Measurements from ENCODE around the gene MTERF2. TPM values are rescaled to one million over a fixed set of nuclear protein-coding genes. Genes with fewer than 3 reads are reported as not detected.

MTERF2 gene
- total and polyA plus RNA-seq, 7 donors = 8.4 to 38.4 (median 12.5) TPM

- Histone ChIP-seq H3K27ac (peak overlapping the region; percentile 17), H3K27me3 (ENCODE audit: insufficient read depth in 3 of 3, low read length in 2 of 3) (no peaks in the 10 kb centered on the region), H3K4me3 (no peak overlapping the region), H3K36me3 (ENCODE audit: insufficient read depth in 1 of 2, low read depth in 1 of 2) (no peaks in the 10 kb centered on the region), H3K9me3 (no peaks in the 10 kb centered on the region), H3K4me1 (peaks cover 43% of the 10 kb centered on the region)
- 77 to 89% (median 84%) methylated on average over 1 of the region's 1 CpG for WGBS, 3 donors
- TF ChIP-seq CTCF (IDR thresholded peaks at IDR 0.05) = no peak
- ATAC-seq (no peak), DNase-seq (no peak)
- intact Hi-C loops (cut with DNase I) = no loop called here
These were observed 38.7 kb upstream of the MTERF2 start for GRCh38 chr12:107025671-107026070.

- ATAC-seq (no peak), DNase-seq (no peak)
- no peaks in the 10 kb centered on the region for H3K9me3 ChIP-seq
- intact Hi-C loops (cut with DNase I) = no loop called here
- H3K27ac ChIP-seq = no peak overlapping the region
- WGBS, 3 donors = 87 to 92% (median 91%) methylated on average over 2 of the region's 2 CpGs
- H3K27me3 ChIP-seq (ENCODE audit: insufficient read depth in 3 of 3, low read length in 2 of 3) = no peaks in the 10 kb centered on the region
- no peak overlapping the region for H3K4me3 ChIP-seq
- no peaks in the 10 kb centered on the region for H3K4me1 ChIP-seq
- H3K36me3 ChIP-seq (ENCODE audit: insufficient read depth in 1 of 2, low read depth in 1 of 2) = no peaks in the 10 kb centered on the region
- TF ChIP-seq CTCF (IDR thresholded peaks at IDR 0.05) = no peak
These were observed 32.6 kb upstream of the MTERF2 start for GRCh38 chr12:107019546-107019945.

DNA sequence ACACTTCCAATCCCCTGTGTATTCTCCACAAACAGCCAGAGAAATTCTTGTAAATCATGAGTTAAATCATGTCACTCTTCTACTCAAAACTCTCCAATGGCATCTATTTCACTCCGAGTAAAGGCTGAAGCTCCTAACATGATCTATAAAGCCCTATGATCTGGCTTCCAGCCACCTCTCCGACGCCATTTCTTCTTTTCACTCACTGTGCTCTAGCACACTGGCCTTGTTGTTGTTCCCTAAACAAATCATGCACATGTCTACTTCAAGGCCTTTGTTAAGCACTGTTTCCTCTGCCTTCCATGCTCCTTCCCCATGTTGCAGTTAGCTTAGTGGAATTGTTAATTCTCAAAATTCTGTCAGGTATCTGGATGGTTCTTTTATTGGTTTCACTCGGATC lies 30.1 kb upstream of the MTERF2 start:
- no peak for TF ChIP-seq CTCF (IDR thresholded peaks at IDR 0.05)
- ATAC-seq = no peak
- H3K27me3 ChIP-seq (ENCODE audit: insufficient read depth in 3 of 3, low read length in 2 of 3) = no peaks in the 10 kb centered on the region
- no peaks in the 10 kb centered on the region for H3K36me3 ChIP-seq (ENCODE audit: insufficient read depth in 1 of 2, low read depth in 1 of 2)
- H3K9me3 ChIP-seq = no peaks in the 10 kb centered on the region
- H3K27ac ChIP-seq = no peak overlapping the region
- WGBS, 3 donors = 83 to 88% (median 84%) methylated on average over 4 of the region's 4 CpGs
- no peak overlapping the region for H3K4me3 ChIP-seq
- DNase-seq = no peak
- no peaks in the 10 kb centered on the region for H3K4me1 ChIP-seq
- intact Hi-C loops (cut with DNase I) = no loop called here

DNA sequence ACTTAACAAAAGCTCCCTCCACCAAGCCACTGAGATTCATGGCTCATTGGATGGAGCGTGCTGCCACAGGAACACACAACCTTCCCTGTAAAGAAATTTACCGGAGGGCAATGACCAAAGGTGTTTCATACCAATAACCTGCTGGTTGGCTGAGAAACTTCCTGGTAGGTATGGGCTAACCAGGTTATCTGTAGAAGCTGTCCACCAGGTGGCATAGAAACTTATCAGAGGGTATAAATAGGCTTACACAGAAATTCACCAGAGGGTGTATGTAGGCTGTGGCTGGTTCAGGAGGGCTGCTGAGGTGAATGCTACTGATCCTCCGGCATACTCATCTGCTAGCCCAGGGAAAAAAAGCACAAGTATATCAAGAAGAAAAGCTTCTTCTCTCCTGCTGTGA lies 27.1 kb upstream of the MTERF2 start:
- H3K4me1 ChIP-seq = no peaks in the 10 kb centered on the region
- no peak overlapping the region for H3K27ac ChIP-seq
- DNase-seq = no peak
- WGBS, 3 donors = 75 to 77% (median 76%) methylated on average over 3 of the region's 3 CpGs
- no peaks in the 10 kb centered on the region for H3K9me3 ChIP-seq
- no peak overlapping the region for H3K4me3 ChIP-seq
- peak; percentile 22 for TF ChIP-seq CTCF (IDR thresholded peaks at IDR 0.05)
- intact Hi-C loops (cut with DNase I) = no loop called here
- H3K36me3 ChIP-seq (ENCODE audit: insufficient read depth in 1 of 2, low read depth in 1 of 2) = no peaks in the 10 kb centered on the region
- no peaks in the 10 kb centered on the region for H3K27me3 ChIP-seq (ENCODE audit: insufficient read depth in 3 of 3, low read length in 2 of 3)
- ATAC-seq = peak; percentile 62 to 95 (median 81)

GRCh38 chr12:107012736-107013425 lies 25.9 kb upstream of the MTERF2 start:
- DNase-seq (no peak), ATAC-seq (no peak)
- Histone ChIP-seq H3K36me3 (ENCODE audit: insufficient read depth in 1 of 2, low read depth in 1 of 2) (no peaks in the 10 kb centered on the region), H3K4me3 (no peak overlapping the region), H3K4me1 (no peaks in the 10 kb centered on the region), H3K27ac (no peak overlapping the region), H3K27me3 (ENCODE audit: insufficient read depth in 3 of 3, low read length in 2 of 3) (no peaks in the 10 kb centered on the region), H3K9me3 (no peaks in the 10 kb centered on the region)
- 97 to 99% (median 97%) methylated on average over 1 of the region's 1 CpG for WGBS, 3 donors
- intact Hi-C loops (cut with DNase I) = no loop called here
- TF ChIP-seq CTCF (IDR thresholded peaks at IDR 0.05) = no peak
